ENCODE data around the gene HADHB.

- TF ChIP-seq POLR2A (IDR thresholded peaks at IDR 0.05) (no peak), CTCF (IDR thresholded peaks at IDR 0.05) (no peak)
Observed at GRCh38 chr2:26274058-26274613, 29.4 kb downstream of the HADHB start.

Measured in esophagus squamous epithelium (tissue), 4 donors.